Stomach (tissue), 4 donors: ENCODE results near the gene C5orf58.
A peak's percentile ranks its signal among the peaks of the same experiment; 100 is the strongest.

ENCODE experiments used
- POLR2A ChIP-seq, 4 donors: fragments of 450-650 bp; IDR thresholded peaks; one replicate each; pipeline ENCODE4 v1.6.1; 2016; ENCODE audit warnings: antibody characterized with exemption in 4 of 4, control low read depth in 2 of 4, mild to moderate bottlenecking in 1 of 4, moderate library complexity in 1 of 4
- POLR2AphosphoS5 ChIP-seq, 3 donors: sonication (generic); formaldehyde crosslinking; IDR thresholded peaks; one replicate each; pipeline ENCODE4 v1.6.1; 2016; ENCODE audit warnings: antibody characterized with exemption in 3 of 3
- TF ChIP-seq, protein P1 (sequence below), 7 experiments: fragments of 450-650 bp in 4 of 7; fragments of 200-600 bp in 3 of 7; sonication (generic) in 3 of 7; IDR thresholded peaks; one replicate each; pipeline ENCODE4 v1.5.1; 2016 to 2019; ENCODE audit warnings: antibody characterized with exemption in 7 of 7, control low read depth in 2 of 7, mild to moderate bottlenecking in 1 of 7

DNA sequence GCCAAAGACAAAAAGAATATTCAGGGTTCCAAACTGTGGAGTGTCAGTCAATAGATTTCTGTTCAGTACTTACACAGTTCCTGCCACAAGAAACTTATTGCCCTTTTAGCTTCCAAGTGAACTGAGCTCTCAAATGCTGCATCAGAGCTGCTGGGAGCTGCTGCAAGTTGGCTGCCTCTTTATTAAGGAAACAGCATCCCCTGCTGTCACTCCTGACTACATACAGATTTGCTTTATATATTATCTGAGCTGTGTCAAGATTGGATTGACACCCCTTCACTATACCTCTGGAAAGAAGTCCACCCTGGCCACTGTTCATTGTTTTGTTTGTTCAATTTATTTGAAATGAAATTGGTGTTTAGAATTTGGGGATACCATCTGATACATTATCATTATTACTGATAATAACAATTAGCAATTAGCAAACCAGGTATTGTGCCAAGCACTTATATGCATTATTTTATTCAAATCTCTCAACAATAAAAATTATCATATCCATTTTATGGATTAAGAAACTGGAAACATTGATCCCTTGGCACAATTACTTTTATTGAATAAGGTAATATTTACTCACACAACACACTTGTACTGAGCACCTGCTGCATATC is 16.4 kb upstream of the C5orf58 start:
- TF ChIP-seq, protein P1, sequence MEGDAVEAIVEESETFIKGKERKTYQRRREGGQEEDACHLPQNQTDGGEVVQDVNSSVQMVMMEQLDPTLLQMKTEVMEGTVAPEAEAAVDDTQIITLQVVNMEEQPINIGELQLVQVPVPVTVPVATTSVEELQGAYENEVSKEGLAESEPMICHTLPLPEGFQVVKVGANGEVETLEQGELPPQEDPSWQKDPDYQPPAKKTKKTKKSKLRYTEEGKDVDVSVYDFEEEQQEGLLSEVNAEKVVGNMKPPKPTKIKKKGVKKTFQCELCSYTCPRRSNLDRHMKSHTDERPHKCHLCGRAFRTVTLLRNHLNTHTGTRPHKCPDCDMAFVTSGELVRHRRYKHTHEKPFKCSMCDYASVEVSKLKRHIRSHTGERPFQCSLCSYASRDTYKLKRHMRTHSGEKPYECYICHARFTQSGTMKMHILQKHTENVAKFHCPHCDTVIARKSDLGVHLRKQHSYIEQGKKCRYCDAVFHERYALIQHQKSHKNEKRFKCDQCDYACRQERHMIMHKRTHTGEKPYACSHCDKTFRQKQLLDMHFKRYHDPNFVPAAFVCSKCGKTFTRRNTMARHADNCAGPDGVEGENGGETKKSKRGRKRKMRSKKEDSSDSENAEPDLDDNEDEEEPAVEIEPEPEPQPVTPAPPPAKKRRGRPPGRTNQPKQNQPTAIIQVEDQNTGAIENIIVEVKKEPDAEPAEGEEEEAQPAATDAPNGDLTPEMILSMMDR (IDR thresholded peaks at IDR 0.05): peak in 4 of 7 experiments; percentile 8 to 29 (median 22)
- no peak for TF ChIP-seq POLR2A (IDR thresholded peaks at IDR 0.05)
- no peak for TF ChIP-seq POLR2AphosphoS5 (IDR thresholded peaks at IDR 0.05)
